HG03066 (cell line): ENCODE measurements around the gene TPBGL.

ENCODE experiments used
- ATAC-seq: cut with Tn5 transposase; IDR thresholded peaks from one replicate; pipeline ENCODE4 v1.9.1; 2021; ENCODE audit warnings: low read depth; ENCODE audit not compliant: unreplicated experiment

TPBGL gene

GRCh38 chr11:75244052-75244814, 3.7 kb downstream of the TPBGL start:
- ATAC-seq, result no peak

GRCh38 chr11:75245356-75246005, 4.9 kb downstream of the TPBGL start:
- no peak for ATAC-seq

GRCh38 chr11:75246006-75246670, 5.6 kb downstream of the TPBGL start:
- no peak for ATAC-seq

- ATAC-seq, result no peak
Observed at GRCh38 chr11:75246671-75247350, 6.2 kb downstream of the TPBGL start.

- no peak for ATAC-seq
Observed at GRCh38 chr11:75248924-75249256, 8.3 kb downstream of the TPBGL start.

- no peak for ATAC-seq
Observed at GRCh38 chr11:75249704-75250103, 9.1 kb downstream of the TPBGL start.

- ATAC-seq, result no peak
Observed at GRCh38 chr11:75254326-75254725, 13.8 kb downstream of the TPBGL start.

- no peak for ATAC-seq
Observed at GRCh38 chr11:75260396-75261170, 20.0 kb downstream of the TPBGL start.

- ATAC-seq, result no peak
Observed at GRCh38 chr11:75261902-75262361, 21.4 kb downstream of the TPBGL start.

- ATAC-seq, result no peak
Observed at GRCh38 chr11:75262436-75262835, 21.9 kb downstream of the TPBGL start.

GRCh38 chr11:75262961-75263852, 22.6 kb downstream of the TPBGL start:
- no peak for ATAC-seq

- ATAC-seq, result no peak
Observed at GRCh38 chr11:75263944-75264349, 23.4 kb downstream of the TPBGL start.

- ATAC-seq, result no peak
Observed at GRCh38 chr11:75264356-75264755, 23.8 kb downstream of the TPBGL start.

- ATAC-seq, result no peak
Observed at GRCh38 chr11:75264971-75265370, 24.4 kb downstream of the TPBGL start.

- ATAC-seq, result no peak
Observed at GRCh38 chr11:75265851-75266531, 25.4 kb downstream of the TPBGL start.

GRCh38 chr11:75267171-75267970, 26.8 kb downstream of the TPBGL start:
- no peak for ATAC-seq

GRCh38 chr11:75268626-75269366, 28.2 kb downstream of the TPBGL start:
- ATAC-seq, result no peak

- ATAC-seq, result no peak
Observed at GRCh38 chr11:75269367-75269660, 28.7 kb downstream of the TPBGL start.
